ENCODE data around the gene SUSD4.

The SUSD4 gene

GRCh38 chr1:223298701-223299100, 65.3 kb downstream of the SUSD4 start:
- peaks cover 6% of the 10 kb centered on the region for H3K9me3 Mint-ChIP-seq
- peaks cover 3% of the 10 kb centered on the region for H3K27me3 Mint-ChIP-seq (ENCODE audit: low read depth)
- no peaks in the 10 kb centered on the region for H3K36me3 Mint-ChIP-seq (ENCODE audit: low read depth)
- no peak for TF ChIP-seq CTCF (IDR thresholded peaks at IDR 0.05; ENCODE audit: unreplicated experiment in 3 of 3)
- no peaks in the 10 kb centered on the region for H3K4me1 Mint-ChIP-seq
- H3K4me3 Mint-ChIP-seq, result no peak overlapping the region
- peak overlapping the region in 1 of 3 experiments; percentile 60 for H3K27ac Mint-ChIP-seq

GRCh38 chr1:223297800-223298199, 66.2 kb downstream of the SUSD4 start:
- H3K36me3 Mint-ChIP-seq (ENCODE audit: low read depth), result no peaks in the 10 kb centered on the region
- peaks cover 9% of the 10 kb centered on the region for H3K27me3 Mint-ChIP-seq (ENCODE audit: low read depth)
- H3K4me3 Mint-ChIP-seq, result no peak overlapping the region
- no peak overlapping the region for H3K27ac Mint-ChIP-seq
- TF ChIP-seq CTCF (IDR thresholded peaks at IDR 0.05; ENCODE audit: unreplicated experiment in 3 of 3), result no peak
- no peaks in the 10 kb centered on the region for H3K9me3 Mint-ChIP-seq
- H3K4me1 Mint-ChIP-seq, result no peaks in the 10 kb centered on the region

- no peaks in the 10 kb centered on the region for H3K4me1 Mint-ChIP-seq
- H3K4me3 Mint-ChIP-seq, result no peak overlapping the region
- no peaks in the 10 kb centered on the region for H3K9me3 Mint-ChIP-seq
- no peak overlapping the region for H3K27ac Mint-ChIP-seq
- peaks cover 11% of the 10 kb centered on the region for H3K27me3 Mint-ChIP-seq (ENCODE audit: low read depth)
- no peaks in the 10 kb centered on the region for H3K36me3 Mint-ChIP-seq (ENCODE audit: low read depth)
- no peak for TF ChIP-seq CTCF (IDR thresholded peaks at IDR 0.05; ENCODE audit: unreplicated experiment in 3 of 3)
Measured at GRCh38 chr1:223291796-223292195, 72.2 kb downstream of the SUSD4 start.

GRCh38 chr1:223290397-223290796, 73.6 kb downstream of the SUSD4 start:
- Mint-ChIP-seq H3K36me3 (ENCODE audit: low read depth) (no peaks in the 10 kb centered on the region), H3K9me3 (no peaks in the 10 kb centered on the region), H3K27ac (no peak overlapping the region), H3K4me3 (no peak overlapping the region), H3K27me3 (ENCODE audit: low read depth) (peaks cover 11% of the 10 kb centered on the region), H3K4me1 (no peaks in the 10 kb centered on the region)
- no peak for TF ChIP-seq CTCF (IDR thresholded peaks at IDR 0.05; ENCODE audit: unreplicated experiment in 3 of 3)

GRCh38 chr1:223289621-223290020, 74.4 kb downstream of the SUSD4 start:
- Mint-ChIP-seq H3K4me3 (no peak overlapping the region), H3K9me3 (peaks cover 2% of the 10 kb centered on the region), H3K27ac (no peak overlapping the region), H3K4me1 (no peaks in the 10 kb centered on the region), H3K36me3 (ENCODE audit: low read depth) (no peaks in the 10 kb centered on the region), H3K27me3 (ENCODE audit: low read depth) (peaks cover 11% of the 10 kb centered on the region)
- TF ChIP-seq CTCF (IDR thresholded peaks at IDR 0.05; ENCODE audit: unreplicated experiment in 3 of 3), result no peak

- TF ChIP-seq CTCF (IDR thresholded peaks at IDR 0.05; ENCODE audit: unreplicated experiment in 3 of 3), result no peak
Measured at GRCh38 chr1:223288826-223289225, 75.2 kb downstream of the SUSD4 start.

More at GRCh38 chr1:223288826-223289225, 75.2 kb downstream of the SUSD4 start:
- Mint-ChIP-seq H3K27me3 (ENCODE audit: low read depth) (peaks cover 11% of the 10 kb centered on the region), H3K4me1 (no peaks in the 10 kb centered on the region), H3K36me3 (ENCODE audit: low read depth) (no peaks in the 10 kb centered on the region), H3K9me3 (peaks cover 6% of the 10 kb centered on the region), H3K4me3 (no peak overlapping the region), H3K27ac (no peak overlapping the region)
